Dedifferentiated amniotic fluid mesenchymal stem cell (primary cell): ENCODE data around the gene LIMCH1.
"Not testable (repeated sequence)": the region's sequence is repeated elsewhere in the genome, so short reads cannot be mapped to it uniquely, and the experiment has no call there.

Experiments used
- DNase-seq: peaks from one replicate; pipeline ENCODE4 v3.0.0-alpha.2; 2016; ENCODE audit errors: extremely low spot score

Gene LIMCH1

GRCh38 chr4:41727861-41728572 lies 190.1 kb downstream of the LIMCH1 start:
- no peak for DNase-seq

- DNase-seq = no peak
Observed at GRCh38 chr4:41728573-41728913, 190.6 kb downstream of the LIMCH1 start.

GRCh38 chr4:41731569-41732126 lies 193.7 kb downstream of the LIMCH1 start:
- DNase-seq = no peak

GRCh38 chr4:41734371-41734770 lies 196.4 kb downstream of the LIMCH1 start:
- DNase-seq = no peak

GRCh38 chr4:41737491-41737890 lies 199.5 kb downstream of the LIMCH1 start:
- not testable (repeated sequence) for DNase-seq

- no peak for DNase-seq
Observed at GRCh38 chr4:41741354-41741753, 203.4 kb downstream of the LIMCH1 start.

- DNase-seq = no peak
Observed at GRCh38 chr4:41744572-41745291, 206.8 kb downstream of the LIMCH1 start.

GRCh38 chr4:41745292-41746024 lies 207.5 kb downstream of the LIMCH1 start:
- DNase-seq = no peak

GRCh38 chr4:41746025-41746439 lies 208.1 kb downstream of the LIMCH1 start:
- no peak for DNase-seq

- no peak for DNase-seq
Observed at GRCh38 chr4:41746440-41747229, 208.7 kb downstream of the LIMCH1 start.

GRCh38 chr4:41747230-41748055 lies 209.5 kb downstream of the LIMCH1 start:
- DNase-seq = no peak

- DNase-seq = no peak
Observed at GRCh38 chr4:41748074-41748570, 210.2 kb downstream of the LIMCH1 start.

- no peak for DNase-seq
Observed at GRCh38 chr4:41748571-41749475, 210.9 kb downstream of the LIMCH1 start, which contains the start of gene PHOX2B. Gene PHOX2B, minus strand, starts transcription at chr4:41748725. Its CDS starts 115 bp downstream, at chr4:41748610.

- DNase-seq = no peak
Observed at GRCh38 chr4:41749631-41750039, 211.7 kb downstream of the LIMCH1 start.
